CD4-positive, alpha-beta T cell treated with Interleukin-4 for 4 hours (primary cell): ENCODE results near the gene HEATR5B.

Experiments
- DNase-seq: peaks from one replicate; pipeline ENCODE4 v3.0.0-alpha.2; 2020

Gene HEATR5B

DNA sequence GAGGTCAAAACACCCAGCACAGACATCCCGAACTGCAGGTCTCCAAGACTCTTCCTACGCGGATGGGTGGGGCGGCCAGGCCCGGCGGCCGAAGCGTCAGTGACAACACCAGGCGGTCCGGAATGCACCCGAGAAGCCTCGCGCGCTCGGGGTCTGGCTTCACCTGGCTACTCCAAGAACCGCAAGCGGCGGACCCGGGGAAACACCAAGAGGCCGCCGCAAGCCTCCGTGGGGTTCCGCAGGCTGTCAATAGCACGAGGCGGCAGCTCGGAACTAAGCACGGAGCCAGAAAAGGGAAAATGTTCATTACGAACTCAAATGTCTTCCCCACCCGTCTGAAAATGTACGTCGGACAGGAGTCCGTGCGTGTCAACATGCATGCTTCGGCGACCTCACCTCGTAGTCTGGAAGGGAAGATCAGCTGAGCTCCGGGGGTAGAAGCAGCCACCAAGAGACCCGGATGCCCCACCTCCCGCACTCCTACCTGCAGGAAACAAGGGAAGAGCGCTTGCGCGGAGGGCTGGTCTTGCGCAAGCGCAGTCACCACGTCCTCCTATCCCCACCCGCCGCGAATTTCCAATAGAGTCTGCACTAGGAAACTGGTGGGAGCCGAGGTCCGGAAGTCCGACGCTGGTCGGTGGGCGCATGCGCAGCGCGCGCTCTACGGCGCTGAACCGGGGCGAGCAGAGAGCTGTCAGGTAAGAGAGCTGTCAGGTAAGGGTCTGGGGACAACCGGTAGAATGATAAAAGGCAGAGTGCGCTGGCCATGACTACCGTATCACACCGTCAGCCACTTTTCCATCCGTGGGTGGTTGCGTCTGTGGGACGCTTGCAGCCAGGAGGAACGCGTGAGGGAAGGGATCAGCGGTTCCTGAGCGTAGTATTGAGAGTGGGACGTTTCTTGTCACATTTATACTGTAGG lies at the start of gene HEATR5B, which contains the start of gene GPATCH11:
Gene HEATR5B (minus strand): TSS at position 500 of the 922 bp plus-strand sequence. CDS start 958 bp downstream, outside the sequence.
Gene GPATCH11 (plus strand): TSS at position 646 of the 922 bp plus-strand sequence. CDS start 3,864 bp downstream, outside the sequence.
- DNase-seq, result peak; percentile 96

DNA sequence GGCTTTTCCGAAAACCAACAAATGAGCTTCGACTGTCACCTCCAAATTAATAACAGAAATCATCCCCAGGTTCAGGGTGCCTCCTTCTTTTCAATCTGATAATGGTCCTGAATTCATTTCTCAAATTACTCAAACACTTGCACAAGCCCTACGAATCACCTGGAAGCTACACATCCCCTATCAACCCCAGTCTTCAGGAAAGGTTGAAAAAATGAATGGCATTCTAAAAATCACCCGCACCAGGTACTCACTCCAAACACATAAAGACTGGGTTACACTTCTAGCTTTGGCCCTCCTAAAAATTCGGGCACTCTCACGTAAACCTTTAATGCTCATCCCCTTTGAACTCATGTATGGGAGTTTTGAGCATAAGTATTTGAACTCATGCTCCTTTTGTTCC lies 48.7 kb upstream of the HEATR5B start:
- no peak for DNase-seq

- DNase-seq, result no peak
Observed at GRCh38 chr2:37125416-37125815, 41.2 kb upstream of the HEATR5B start.

- DNase-seq, result no peak
Observed at GRCh38 chr2:37119157-37119556, 35.0 kb upstream of the HEATR5B start.

GRCh38 chr2:37117566-37117965 lies 33.4 kb upstream of the HEATR5B start:
- DNase-seq, result no peak

DNA sequence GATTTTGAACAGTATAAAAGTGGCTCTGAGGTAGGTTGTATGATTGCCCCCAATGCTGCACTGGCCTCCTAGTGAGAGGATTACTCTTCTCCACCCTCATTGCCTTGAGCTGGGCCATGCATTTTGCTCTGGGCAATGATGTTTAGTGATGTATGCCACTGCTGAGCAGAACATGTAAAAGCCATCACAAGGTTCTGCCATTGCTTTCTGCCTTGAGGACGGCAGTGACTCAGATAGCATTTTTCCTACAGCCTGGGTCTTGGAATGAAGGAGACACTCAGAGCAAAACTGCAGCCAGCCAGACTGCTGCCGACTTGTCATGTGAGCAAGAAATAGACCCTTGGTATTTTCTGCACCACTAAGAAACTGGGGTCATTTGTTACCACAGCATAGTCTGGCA lies 27.8 kb upstream of the HEATR5B start:
- no peak for DNase-seq

GRCh38 chr2:37110306-37111212 lies 26.4 kb upstream of the HEATR5B start:
- DNase-seq, result no peak

- no peak for DNase-seq
Observed at GRCh38 chr2:37109523-37109922, 25.4 kb upstream of the HEATR5B start.

- no peak for DNase-seq
Observed at GRCh38 chr2:37105150-37105549, 21.0 kb upstream of the HEATR5B start.

DNA sequence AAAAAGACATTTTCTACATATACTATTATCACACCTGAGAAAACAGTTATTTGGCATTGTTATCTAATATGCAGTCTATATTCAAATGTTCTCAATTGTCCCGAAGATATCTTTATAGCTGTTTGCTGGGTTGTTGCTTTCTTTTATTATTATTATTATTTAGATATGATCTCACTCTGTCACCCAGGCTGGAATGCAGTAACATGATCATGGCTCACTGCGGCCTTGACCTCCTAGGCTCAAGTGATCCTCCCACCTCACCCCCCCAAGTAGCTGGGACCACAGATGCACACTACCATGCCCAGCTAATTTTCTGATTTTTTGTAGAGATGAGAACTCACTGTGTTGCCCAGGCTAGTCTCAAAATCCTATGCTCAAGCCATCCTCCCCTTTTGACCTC lies 20.0 kb upstream of the HEATR5B start:
- no peak for DNase-seq

GRCh38 chr2:37102588-37102987 lies 18.4 kb upstream of the HEATR5B start:
- no peak for DNase-seq

DNA sequence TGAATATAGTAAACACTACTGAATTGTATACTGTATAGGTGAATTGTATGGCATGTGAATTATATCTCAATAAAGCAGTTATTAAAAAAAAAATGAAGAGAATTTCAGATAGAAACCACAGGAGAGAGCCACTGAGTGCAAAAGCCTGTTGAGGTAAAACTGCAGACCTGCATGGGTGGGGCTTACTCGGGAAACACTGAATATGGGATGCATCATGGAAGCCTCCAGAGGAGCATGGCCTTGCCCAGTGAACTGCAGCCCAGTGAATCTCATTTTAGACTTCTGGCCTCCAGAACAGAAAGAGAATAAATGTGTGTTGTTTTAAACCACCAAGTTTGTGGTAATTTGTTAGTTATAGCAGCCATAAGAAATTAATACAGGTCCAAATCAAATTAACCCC lies 15.9 kb upstream of the HEATR5B start:
- DNase-seq, result no peak

- DNase-seq, result no peak
Observed at GRCh38 chr2:37098416-37099118, 14.4 kb upstream of the HEATR5B start.

DNA sequence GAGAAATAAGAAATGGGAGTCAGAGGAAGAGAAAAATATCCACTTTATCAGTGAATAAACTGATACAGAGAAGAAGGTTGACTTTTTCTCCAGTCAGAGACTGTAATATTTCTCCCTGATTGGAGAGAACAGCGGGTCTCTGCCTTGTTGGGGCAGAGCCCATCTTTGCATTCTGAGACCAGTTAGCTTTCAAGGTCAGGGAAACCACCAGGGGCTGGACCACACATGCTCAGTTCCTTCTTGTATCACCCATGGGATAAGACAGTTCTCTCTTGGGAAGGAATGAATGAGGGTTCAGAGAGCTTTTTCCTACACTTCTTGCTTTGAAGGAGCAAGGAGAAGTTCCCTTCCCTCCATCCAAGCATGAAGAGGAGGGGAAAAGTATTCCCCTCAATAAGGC lies 12.4 kb upstream of the HEATR5B start:
- no peak for DNase-seq

- no peak for DNase-seq
Observed at GRCh38 chr2:37091873-37092272, 7.7 kb upstream of the HEATR5B start.

DNA sequence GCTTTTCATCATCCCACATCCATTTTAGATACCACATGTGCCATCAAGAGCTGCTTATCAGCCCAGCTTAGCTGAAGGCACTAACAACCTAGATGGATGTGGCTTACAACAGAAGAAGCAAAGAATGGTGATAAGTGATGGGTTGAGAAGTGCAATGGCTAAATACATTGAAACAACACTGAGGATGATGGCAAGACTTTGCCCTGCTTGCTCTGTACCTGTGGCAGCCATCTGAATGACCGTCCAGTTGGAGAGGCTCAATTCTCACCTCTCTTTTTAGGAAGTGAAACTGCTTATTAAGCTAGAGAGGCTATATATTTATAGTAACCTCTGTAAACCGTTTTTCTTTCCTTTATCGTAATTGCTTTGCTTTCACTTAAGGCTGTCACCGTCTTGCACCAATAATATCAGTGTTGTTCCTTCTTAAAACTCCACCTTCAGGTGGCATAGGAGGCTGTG lies 5.9 kb upstream of the HEATR5B start:
- DNase-seq, result no peak

DNA sequence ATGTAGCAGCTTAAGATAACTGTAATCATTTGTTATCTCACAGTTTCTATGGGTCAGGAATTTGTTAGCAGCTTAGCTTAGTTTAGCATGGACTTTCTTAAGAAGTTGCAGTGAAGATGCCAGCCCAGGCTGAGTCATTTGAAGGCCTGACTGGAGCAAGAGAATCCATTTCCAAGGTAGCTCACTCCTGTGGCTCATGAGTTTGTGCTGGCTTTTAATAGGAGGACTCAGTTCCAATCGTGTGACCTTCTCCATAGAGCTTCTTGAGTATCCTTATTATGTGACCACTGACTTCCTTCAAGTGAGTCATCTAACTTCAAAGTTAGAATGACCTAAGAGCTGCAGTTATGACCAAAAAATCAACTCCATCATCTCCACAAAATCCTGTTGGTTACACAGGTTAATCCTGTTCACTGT lies 1.6 kb upstream of the HEATR5B start:
- peak; percentile 16 for DNase-seq

DNA sequence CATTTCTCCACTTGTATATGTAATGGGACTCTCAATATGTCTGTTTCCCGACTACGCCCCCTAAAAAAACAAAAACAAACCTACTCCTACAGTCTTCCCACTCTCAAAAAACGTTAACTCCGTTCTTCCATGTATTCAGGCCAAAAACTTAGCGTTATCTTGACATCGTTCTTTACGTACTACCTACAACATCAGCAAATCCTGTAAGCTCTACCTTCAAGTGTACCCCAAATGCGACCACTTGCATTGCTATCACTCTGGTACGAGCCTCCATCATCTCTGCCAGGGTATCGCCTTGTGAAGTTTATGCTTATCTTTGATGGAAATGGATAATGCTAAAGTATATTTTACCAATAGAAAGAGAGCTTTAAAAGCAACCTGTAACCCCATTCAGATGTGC lies 625 bp upstream of the HEATR5B start:
- DNase-seq, result no peak

- peak; percentile 15 for DNase-seq
Observed at GRCh38 chr2:37080689-37081088, 3.5 kb downstream of the HEATR5B start.

- peak; percentile 16 for DNase-seq
Observed at GRCh38 chr2:37080266-37080665, 3.9 kb downstream of the HEATR5B start.

DNA sequence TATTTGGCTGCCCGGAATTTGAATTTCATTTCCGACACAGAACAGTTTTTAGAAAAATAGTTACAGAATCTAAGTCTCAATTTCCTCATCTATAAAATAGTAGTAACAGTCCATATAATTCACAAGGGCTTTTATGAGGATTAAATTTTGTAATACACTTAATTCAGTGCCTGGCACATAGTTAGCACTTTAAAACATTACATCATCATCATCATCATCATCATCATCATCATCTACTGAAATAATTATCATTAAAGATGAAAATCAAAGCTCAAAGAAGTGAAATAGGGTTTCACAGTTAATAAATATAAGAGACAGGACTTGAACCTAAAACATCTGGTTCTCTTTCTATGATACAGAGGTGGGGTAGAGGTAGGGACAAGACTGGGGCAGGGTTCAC lies 13.2 kb downstream of the HEATR5B start:
- no peak for DNase-seq

GRCh38 chr2:37068686-37069085 lies 15.5 kb downstream of the HEATR5B start:
- DNase-seq, result no peak

GRCh38 chr2:37061776-37062175 lies 22.4 kb downstream of the HEATR5B start:
- DNase-seq, result no peak
